Measurements from ENCODE around the gene EXOC3. TPM values are rescaled to one million over a fixed set of nuclear protein-coding genes. Genes with fewer than 3 reads are reported as not detected.

EXOC3 gene
- total and polyA plus RNA-seq, 2 of the 8 experiments (the other 6 are each of a cell fraction or from before 2014, with no cell fraction given) = 14.4 to 30.0 TPM

DNA sequence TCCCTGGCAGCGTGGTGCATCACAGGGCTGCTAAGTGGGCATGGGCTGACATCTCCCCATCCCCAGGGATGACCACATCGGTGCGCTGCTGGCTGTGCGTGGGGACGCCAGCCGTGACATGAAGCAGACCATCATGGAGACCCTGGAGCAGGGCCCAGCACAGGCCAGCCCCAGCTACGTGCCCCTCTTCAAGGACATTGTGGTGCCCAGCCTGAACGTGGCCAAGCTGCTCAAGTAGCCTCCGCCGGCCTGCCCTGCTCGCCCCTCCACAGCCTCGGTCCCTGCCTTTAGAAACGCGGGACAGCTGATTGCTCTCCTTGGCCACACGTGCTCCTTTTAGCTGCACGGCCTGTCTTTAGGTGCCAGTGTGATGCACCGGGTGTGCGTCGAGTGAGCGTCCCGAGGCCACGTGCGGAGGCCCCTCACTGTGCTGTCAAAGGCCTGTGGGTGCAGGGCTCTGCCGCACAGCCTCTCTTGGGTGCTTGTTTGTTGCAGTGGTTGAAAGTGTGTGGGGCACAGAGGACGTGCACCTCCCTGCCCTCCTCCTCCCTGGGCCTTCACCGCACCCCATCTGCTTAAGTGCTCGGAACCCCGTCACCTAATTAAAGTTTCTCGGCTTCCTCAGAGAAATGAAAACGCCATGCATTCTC lies 23.8 kb downstream of the EXOC3 start (continued):
- TF ChIP-seq EGR1 (IDR thresholded peaks at IDR 0.05; ENCODE audit: borderline replicate concordance, low read depth, low read length) = no peak
